Tibial nerve (tissue), 4 donors: ENCODE measurements around the gene MYOCOS.

Source experiments
- CTCF ChIP-seq, 5 experiments: fragments of 200-600 bp in 3 of 5; fragments of 450-650 bp in 2 of 5; sonication (generic) in 3 of 5; IDR thresholded peaks; one replicate each; pipeline ENCODE4 v1.5.1; 2016 to 2019; ENCODE audit warnings: antibody characterized with exemption in 5 of 5, mild to moderate bottlenecking in 3 of 5, moderate library complexity in 2 of 5
- EP300 ChIP-seq, 2 donors: sonication (generic); formaldehyde crosslinking; IDR thresholded peaks; one replicate each; pipeline ENCODE4 v1.6.1; 2017; ENCODE audit warnings: antibody characterized with exemption in 2 of 2, mild to moderate bottlenecking in 1 of 2
- POLR2A ChIP-seq, 2 donors: fragments of 450-650 bp; IDR thresholded peaks; one replicate each; pipeline ENCODE4 v1.6.1; 2017; ENCODE audit warnings: antibody characterized with exemption in 2 of 2, mild to moderate bottlenecking in 2 of 2, moderate library complexity in 2 of 2

- no peak for TF ChIP-seq CTCF (IDR thresholded peaks at IDR 0.05)
- TF ChIP-seq EP300 (IDR thresholded peaks at IDR 0.05) = peak in 1 of 2 donors; percentile 45
- no peak for TF ChIP-seq POLR2A (IDR thresholded peaks at IDR 0.05)
These were observed 23.7 kb downstream of the MYOCOS start for GRCh38 chr1:171645553-171646248.
